ENCODE data around the gene KRTAP10-9.

- TF ChIP-seq CTCF (IDR thresholded peaks at IDR 0.05) (no peak), POLR2A (IDR thresholded peaks at IDR 0.05) (no peak)
These were observed 24.4 kb upstream of the KRTAP10-9 start for GRCh38 chr21:44602463-44602850.
